GM19395 (cell line): ENCODE results near the gene NCOA5.

Source experiments
- ATAC-seq: cut with Tn5 transposase; IDR thresholded peaks from one replicate; pipeline ENCODE4 v1.9.1; 2021; ENCODE audit warnings: mild to moderate bottlenecking, moderate library complexity; ENCODE audit not compliant: unreplicated experiment

NCOA5 gene

GRCh38 chr20:46044896-46045295 lies 44.9 kb downstream of the NCOA5 start:
- no peak for ATAC-seq

GRCh38 chr20:46043556-46043955 lies 46.2 kb downstream of the NCOA5 start:
- no peak for ATAC-seq

GRCh38 chr20:46040902-46041535 lies 48.7 kb downstream of the NCOA5 start:
- ATAC-seq, result no peak

- ATAC-seq, result no peak
These were observed 52.7 kb downstream of the NCOA5 start for GRCh38 chr20:46037036-46037435.

- ATAC-seq, result no peak
These were observed 53.4 kb downstream of the NCOA5 start for GRCh38 chr20:46036370-46036769.

GRCh38 chr20:46035713-46036112 lies 54.0 kb downstream of the NCOA5 start:
- ATAC-seq, result no peak

- no peak for ATAC-seq
These were observed 54.5 kb downstream of the NCOA5 start for GRCh38 chr20:46035253-46035652.

GRCh38 chr20:46034039-46034438 lies 55.7 kb downstream of the NCOA5 start:
- no peak for ATAC-seq

- ATAC-seq, result no peak
These were observed 58.0 kb downstream of the NCOA5 start for GRCh38 chr20:46031701-46032254.

- ATAC-seq, result no peak
These were observed 58.7 kb downstream of the NCOA5 start for GRCh38 chr20:46031014-46031569.

- ATAC-seq, result no peak
These were observed 59.3 kb downstream of the NCOA5 start for GRCh38 chr20:46030284-46031013.

GRCh38 chr20:46028772-46029371 lies 60.9 kb downstream of the NCOA5 start, which contains the start of gene SLC12A5:
Gene SLC12A5 (plus strand): TSS chr20:46029215. CDS start chr20:46029345, 130 bp downstream.
- ATAC-seq, result no peak

- no peak for ATAC-seq
These were observed 61.7 kb downstream of the NCOA5 start for GRCh38 chr20:46028110-46028509.

- ATAC-seq, result no peak
These were observed 62.4 kb downstream of the NCOA5 start for GRCh38 chr20:46027245-46027853.

GRCh38 chr20:46025376-46025783 lies 64.4 kb downstream of the NCOA5 start:
- no peak for ATAC-seq

- no peak for ATAC-seq
These were observed 65.8 kb downstream of the NCOA5 start for GRCh38 chr20:46023999-46024398.

GRCh38 chr20:46023148-46023484 lies 66.6 kb downstream of the NCOA5 start:
- ATAC-seq, result no peak

- no peak for ATAC-seq
These were observed 67.2 kb downstream of the NCOA5 start for GRCh38 chr20:46022411-46023147.

- no peak for ATAC-seq
These were observed 68.1 kb downstream of the NCOA5 start for GRCh38 chr20:46021361-46022359.
